SKM-1 treated with dmso at 0.1 percent for 144 hours (cell line): ENCODE results near the gene CCDC83.
A peak's percentile ranks its signal among the peaks of the same experiment; 100 is the strongest.
"Not testable (repeated sequence)": the region's sequence is repeated elsewhere in the genome, so short reads cannot be mapped to it uniquely, and the experiment has no call there.

Experiments
- DNase-seq: peaks from one replicate; lab custom pipeline; 2025; ENCODE audit not compliant: unreplicated experiment; lab: John Stamatoyannopoulos, UW

The CCDC83 gene

DNA sequence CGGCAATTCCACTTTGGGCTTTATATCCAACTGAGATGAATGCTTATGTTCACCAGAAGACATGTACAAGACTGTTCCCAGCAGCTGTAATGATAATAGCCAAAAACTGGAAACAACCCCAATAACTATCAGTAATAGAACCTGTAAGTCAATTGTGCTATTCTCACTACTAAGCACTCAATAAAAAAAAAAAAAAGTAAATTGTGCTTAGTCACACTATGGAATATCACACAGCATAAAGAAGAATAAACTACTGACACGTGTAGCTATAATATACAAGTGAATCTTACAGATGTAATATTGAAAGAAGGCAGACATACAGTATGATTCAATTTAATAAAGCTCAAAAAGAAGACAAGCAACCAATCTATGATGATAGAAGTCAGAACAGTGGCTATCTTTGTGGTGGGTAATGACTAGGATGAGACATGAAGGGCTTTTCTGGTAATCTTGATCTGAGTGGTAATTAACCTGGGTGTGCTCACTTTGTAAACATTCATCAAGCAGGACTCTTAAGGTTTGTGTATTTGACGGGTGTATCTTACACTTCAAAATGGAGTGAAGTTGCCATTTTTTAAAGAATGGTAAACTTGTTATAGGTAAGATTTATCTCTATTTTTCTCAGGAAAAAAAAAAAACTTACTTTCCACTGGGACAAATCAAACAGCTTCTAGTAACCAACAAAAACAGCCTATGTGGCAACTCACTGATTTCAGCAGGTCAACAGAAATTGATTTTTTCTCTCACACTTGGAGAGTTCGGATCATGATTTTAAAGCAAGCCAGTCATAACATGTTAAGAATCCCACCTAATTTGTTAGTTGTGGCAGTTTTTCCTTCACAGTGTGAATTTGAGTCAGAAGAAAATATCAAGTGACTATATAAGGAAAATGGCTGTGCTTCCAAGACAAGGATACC, 84.2 kb downstream of the CCDC83 start:
- DNase-seq, result no peak

DNA sequence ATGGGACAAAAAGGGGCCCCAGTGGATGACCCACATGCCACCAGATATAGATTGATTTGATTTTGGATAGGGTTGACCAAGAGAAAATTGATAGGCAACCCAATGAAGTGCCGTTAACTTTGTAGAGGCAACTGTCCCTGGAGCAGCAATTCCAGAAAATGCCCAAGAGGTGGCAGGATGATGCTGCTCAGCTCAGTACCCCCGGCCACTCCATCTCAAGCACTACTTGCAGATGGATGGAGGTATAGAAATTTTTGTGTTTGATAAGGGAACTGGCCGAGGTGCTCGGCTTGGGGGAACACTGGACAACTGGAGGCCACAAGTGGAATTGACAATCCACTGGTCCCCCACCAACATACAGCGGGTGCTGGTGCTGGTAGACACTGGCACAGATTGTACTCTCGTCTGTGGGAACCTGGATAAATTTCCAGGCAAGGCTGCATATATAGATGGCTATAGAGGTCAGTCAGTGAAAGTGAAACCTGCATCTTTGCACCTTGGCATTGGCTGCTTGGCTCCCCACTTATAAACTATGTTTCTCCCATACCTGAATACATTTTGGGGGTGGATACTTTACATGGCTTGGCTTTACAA, 86.3 kb downstream of the CCDC83 start:
- DNase-seq, result peak; percentile 24

- DNase-seq, result no peak
Observed at GRCh38 chr11:85945296-85945695, 90.1 kb downstream of the CCDC83 start.

- DNase-seq, result peak; percentile 18
Observed at GRCh38 chr11:85945788-85946187, 90.6 kb downstream of the CCDC83 start.

GRCh38 chr11:85946221-85946620, 91.0 kb downstream of the CCDC83 start:
- no peak for DNase-seq

- peak; percentile 53 for DNase-seq
Observed at GRCh38 chr11:85947431-85948272, 92.5 kb downstream of the CCDC83 start.

DNA sequence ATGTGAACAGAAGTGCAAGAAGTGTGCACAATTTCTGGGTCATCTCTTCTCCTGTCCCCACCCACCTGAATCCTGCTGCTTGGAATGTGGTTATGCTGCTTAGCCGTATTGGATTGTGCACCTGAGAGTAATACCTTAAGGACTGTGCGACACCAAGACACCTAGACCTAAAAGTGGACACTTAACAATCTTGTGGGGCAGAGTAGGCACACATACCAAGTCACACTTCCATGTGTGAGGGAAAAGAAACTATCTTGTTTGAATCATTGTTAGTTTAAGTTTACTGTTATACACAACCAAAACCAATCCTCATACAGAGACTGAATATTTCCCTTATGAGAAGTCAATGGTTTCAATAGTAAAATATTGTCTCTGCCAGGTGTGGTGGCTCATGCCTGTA, 93.7 kb downstream of the CCDC83 start:
- no peak for DNase-seq

DNA sequence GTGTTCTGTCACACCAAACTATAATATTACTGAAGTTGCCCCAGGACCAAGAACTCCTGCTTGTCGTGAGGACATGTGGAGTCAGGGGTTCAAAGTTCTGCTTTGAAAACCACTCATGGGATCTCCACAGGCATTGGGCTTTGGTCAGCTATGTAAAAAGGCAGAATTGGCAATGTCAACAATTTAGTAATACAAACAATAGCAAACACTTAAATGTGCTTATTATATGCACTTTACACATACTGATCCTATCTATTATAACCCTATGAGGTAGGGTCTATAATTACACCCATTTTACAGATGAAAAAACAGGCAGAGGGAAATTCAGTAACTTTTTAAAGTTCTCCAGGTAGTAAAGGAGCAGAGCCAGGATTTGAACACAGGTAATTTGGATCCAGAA, 94.6 kb downstream of the CCDC83 start:
- DNase-seq, result no peak

GRCh38 chr11:85950317-85951048, 95.3 kb downstream of the CCDC83 start:
- DNase-seq, result no peak

GRCh38 chr11:85951049-85951405, 95.8 kb downstream of the CCDC83 start:
- DNase-seq, result no peak

GRCh38 chr11:85951428-85952107, 96.4 kb downstream of the CCDC83 start:
- no peak for DNase-seq

- DNase-seq, result not testable (repeated sequence)
Observed at GRCh38 chr11:85952108-85952485, 96.9 kb downstream of the CCDC83 start.

DNA sequence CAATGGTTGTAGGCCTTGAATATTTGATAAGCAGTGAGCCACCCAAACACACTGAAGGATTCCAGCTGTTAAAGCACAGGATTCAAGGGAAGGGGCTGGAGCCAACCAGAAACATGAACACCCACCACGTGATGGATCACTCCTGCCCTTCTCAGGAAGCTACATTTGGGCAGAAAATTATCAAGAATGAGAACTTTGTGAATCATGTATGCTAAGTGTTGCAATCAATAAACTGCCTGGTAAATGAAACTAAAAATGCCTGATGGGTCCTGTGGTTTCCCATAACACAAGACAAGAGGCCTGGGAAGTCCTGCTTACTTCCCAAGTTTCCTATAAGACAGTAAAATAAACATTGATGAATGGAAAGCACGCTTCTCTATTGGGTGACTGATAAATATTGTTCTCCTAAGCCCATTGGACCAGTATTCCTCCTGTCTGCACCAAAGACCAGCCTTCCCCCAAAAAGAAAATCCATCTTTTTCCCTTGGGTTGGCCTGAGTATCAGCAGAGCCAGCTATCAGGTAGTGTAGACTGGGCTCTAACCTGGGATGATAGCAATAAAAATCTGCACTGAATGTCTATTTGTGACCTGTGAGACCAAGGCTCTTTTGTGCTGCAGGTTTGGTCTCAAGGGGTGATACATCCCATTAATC, 98.4 kb downstream of the CCDC83 start:
- DNase-seq, result no peak

GRCh38 chr11:85955531-85955930, 100.3 kb downstream of the CCDC83 start:
- DNase-seq, result no peak

- DNase-seq, result no peak
Observed at GRCh38 chr11:85960678-85961077, 105.5 kb downstream of the CCDC83 start.

- DNase-seq, result no peak
Observed at GRCh38 chr11:85961130-85961529, 105.9 kb downstream of the CCDC83 start.

- DNase-seq, result no peak
Observed at GRCh38 chr11:85961930-85962363, 106.8 kb downstream of the CCDC83 start.

GRCh38 chr11:85965202-85965601, 110.0 kb downstream of the CCDC83 start:
- no peak for DNase-seq

DNA sequence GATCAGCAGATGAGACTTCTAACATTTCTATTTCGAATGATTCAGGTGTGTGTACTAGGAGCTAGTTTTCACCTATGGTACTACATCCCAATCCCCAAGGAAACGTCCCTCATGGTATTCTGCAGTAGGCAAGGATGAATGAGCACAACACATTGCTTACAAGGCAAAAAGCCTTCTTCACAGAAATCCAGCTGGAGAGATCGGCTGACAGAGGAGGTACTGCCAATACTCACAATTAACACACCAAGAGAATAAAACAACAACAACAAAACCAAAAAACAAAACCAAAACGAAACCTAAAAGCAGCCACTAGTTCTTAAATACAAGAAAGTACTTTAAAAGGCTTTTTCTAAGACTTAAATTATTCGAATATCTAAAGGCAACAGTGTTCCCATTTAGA, 112.3 kb downstream of the CCDC83 start:
- no peak for DNase-seq
